HEK293 (cell line): Measurements from ENCODE around the gene CENPB.

Experiments
- CTCF ChIA-PET: fragments of 350-600 bp; formaldehyde crosslinking; extraction: SDS; loops from one replicate; lab custom pipeline; 2021; ENCODE audit warnings: antibody characterized with exemption; lab: Yijun Ruan, JAX
- POLR2A ChIA-PET: fragments of 300-600 bp; formaldehyde crosslinking; extraction: SDS; loops from one replicate; lab custom pipeline; 2020; ENCODE audit warnings: antibody characterized with exemption, inconsistent platforms; lab: Yijun Ruan, JAX
- H3K27ac ChIP-seq: fragments of 200-500 bp; sonication (Bioruptor generic); 2 replicates; pipeline ENCODE4 v1.5.1; 2014; ENCODE audit warnings: low read depth, low read length, control low read depth, inconsistent platforms; ENCODE audit errors: extremely low read depth
- H3K36me3 ChIP-seq, 2 experiments: fragments of 200-500 bp in 1 of 2; sonication (Bioruptor generic) in 1 of 2; 1 replicate in 1 of 2; 2 replicates in 1 of 2; pipeline ENCODE4 v1.5.1; 2014 to 2017; ENCODE audit warnings: inconsistent platforms in 2 of 2, low read length in 2 of 2; ENCODE audit not compliant: control insufficient read depth in 2 of 2, insufficient read depth in 1 of 2
- H3K4me1 ChIP-seq: fragments of 200-500 bp; sonication (Bioruptor generic); 2 replicates; pipeline ENCODE4 v1.5.1; 2014; ENCODE audit warnings: mild to moderate bottlenecking, low read length, inconsistent platforms; ENCODE audit not compliant: control insufficient read depth, insufficient read depth
- H3K4me3 ChIP-seq: 2 replicates; pipeline ENCODE4 v1.5.1; 2011; ENCODE audit warnings: low read depth, mild to moderate bottlenecking, control low read depth, low read length, moderate library complexity
- H3K9me3 ChIP-seq: fragments of 200-500 bp; sonication (Bioruptor generic); 2 replicates; pipeline ENCODE4 v1.5.1; 2014; ENCODE audit warnings: low read depth, low read length, inconsistent platforms; ENCODE audit not compliant: control insufficient read depth, insufficient read depth
- BCL11A ChIP-seq: fragments of 450-650 bp; formaldehyde crosslinking; IDR thresholded peaks from 2 replicates; pipeline ENCODE4 v1.5.1; 2016; ENCODE audit warnings: low read depth, missing biosample characterization, missing genetic modification characterization
- CTCF ChIP-seq: fragments of 450-650 bp; formaldehyde crosslinking; IDR thresholded peaks from 2 replicates; pipeline ENCODE4 v1.5.1; 2016; ENCODE audit warnings: missing biosample characterization, missing genetic modification characterization
- EGR2 ChIP-seq: fragments of 450-650 bp; formaldehyde crosslinking; IDR thresholded peaks from 2 replicates; pipeline ENCODE4 v1.5.1; 2016; ENCODE audit warnings: low read depth, missing biosample characterization, missing genetic modification characterization
- FEZF1 ChIP-seq: fragments of 450-650 bp; formaldehyde crosslinking; IDR thresholded peaks from 2 replicates; pipeline ENCODE4 v1.5.1; 2016; ENCODE audit warnings: missing biosample characterization, missing genetic modification characterization
- HOXA7 ChIP-seq: sonication (generic); formaldehyde crosslinking; IDR thresholded peaks from 2 replicates; pipeline ENCODE4 v1.8.1; 2022; ENCODE audit warnings: missing genetic modification reagents, borderline replicate concordance
- KLF8 ChIP-seq: fragments of 450-650 bp; formaldehyde crosslinking; IDR thresholded peaks from 2 replicates; pipeline ENCODE4 v1.5.1; 2016; ENCODE audit warnings: missing biosample characterization, missing genetic modification characterization
- SETDB1 ChIP-seq: IDR thresholded peaks from one replicate; pipeline ENCODE4 v1.6.1; 2017; ENCODE audit warnings: mild to moderate bottlenecking, low read length, moderate library complexity, mixed read lengths; ENCODE audit not compliant: insufficient read length
- SP7 ChIP-seq: fragments of 450-650 bp; formaldehyde crosslinking; IDR thresholded peaks from 2 replicates; pipeline ENCODE4 v1.5.1; 2016; ENCODE audit warnings: missing biosample characterization, missing genetic modification characterization
- YY2 ChIP-seq: fragments of 450-650 bp; formaldehyde crosslinking; IDR thresholded peaks from 2 replicates; pipeline ENCODE4 v1.5.1; 2016; ENCODE audit warnings: missing biosample characterization, missing genetic modification characterization
- ZBTB1 ChIP-seq: fragments of 450-650 bp; formaldehyde crosslinking; IDR thresholded peaks from 2 replicates; pipeline ENCODE4 v1.5.1; 2016; ENCODE audit warnings: missing biosample characterization, missing genetic modification characterization
- ZBTB8A ChIP-seq: fragments of 450-650 bp; formaldehyde crosslinking; IDR thresholded peaks from 2 replicates; pipeline ENCODE4 v1.5.1; 2016; ENCODE audit warnings: missing biosample characterization, missing genetic modification characterization
- ZEB2 ChIP-seq: fragments of 450-650 bp; formaldehyde crosslinking; IDR thresholded peaks from 2 replicates; pipeline ENCODE4 v1.5.1; 2016; ENCODE audit warnings: missing biosample characterization, missing genetic modification characterization
- ZFHX2 ChIP-seq: fragments of 450-650 bp; formaldehyde crosslinking; conservative IDR thresholded peaks from 2 replicates; pipeline ENCODE4 v1.5.1; 2016; ENCODE audit warnings: missing biosample characterization, missing genetic modification characterization
- ZNF10 ChIP-seq: fragments of 450-650 bp; formaldehyde crosslinking; IDR thresholded peaks from 2 replicates; pipeline ENCODE4 v1.5.1; 2017; ENCODE audit warnings: missing biosample characterization, missing genetic modification characterization
- ZNF146 ChIP-seq: fragments of 450-650 bp; formaldehyde crosslinking; IDR thresholded peaks from 2 replicates; pipeline ENCODE4 v1.5.1; 2016; ENCODE audit warnings: missing biosample characterization, missing genetic modification characterization
- ZNF16 ChIP-seq: fragments of 450-650 bp; formaldehyde crosslinking; IDR thresholded peaks from 2 replicates; pipeline ENCODE4 v1.5.1; 2016; ENCODE audit warnings: low read depth, missing biosample characterization, missing genetic modification characterization
- ZNF335 ChIP-seq: fragments of 450-650 bp; formaldehyde crosslinking; conservative IDR thresholded peaks from 2 replicates; pipeline ENCODE4 v1.5.1; 2016; ENCODE audit warnings: missing biosample characterization, missing genetic modification characterization
- ZNF366 ChIP-seq: fragments of 450-650 bp; formaldehyde crosslinking; conservative IDR thresholded peaks from 2 replicates; pipeline ENCODE4 v1.5.1; 2016; ENCODE audit warnings: missing biosample characterization, missing genetic modification characterization
- ZNF398 ChIP-seq: fragments of 450-650 bp; formaldehyde crosslinking; IDR thresholded peaks from 2 replicates; pipeline ENCODE4 v1.5.1; 2017; ENCODE audit warnings: missing biosample characterization, missing genetic modification characterization
- ZNF639 ChIP-seq: fragments of 450-650 bp; formaldehyde crosslinking; IDR thresholded peaks from 2 replicates; pipeline ENCODE4 v1.5.1; 2016; ENCODE audit warnings: missing biosample characterization, missing genetic modification characterization
- TF ChIP-seq, protein P1 (sequence below): fragments of 450-650 bp; IDR thresholded peaks from 2 replicates; pipeline ENCODE4 v1.5.1; 2018; ENCODE audit warnings: missing biosample characterization, missing genetic modification characterization

The CENPB gene

GRCh38 chr20:3785240-3786125 is 1.1 kb downstream of the CENPB start:
- peak overlapping the region; percentile 49 for H3K4me3 ChIP-seq
- H3K27ac ChIP-seq = peak overlapping the region; percentile 76; the same call in 1 of the 2 replicates
- CTCF ChIA-PET = interaction anchor here (0.9 to 10.3 kb wide), 6 partner anchors 11 to 69 kb away, joined by 3 to 142 read pairs (median 5); partner anchors contain the start of gene AP5S1
- H3K4me1 ChIP-seq = peaks cover 17% of the 10 kb centered on the region; the same call in 1 of the 2 replicates
- H3K36me3 ChIP-seq = peaks cover 0 to 21% of the 10 kb centered on the region in 2 experiments; a peak in 2 of 3 replicates
- no peaks in the 10 kb centered on the region for H3K9me3 ChIP-seq
- TF ChIP-seq HOXA7 (CRISPR knock-in tag) (peak; percentile 45; the same call in 1 of the 2 replicates), ZNF639 (no peak), ZNF10 (tag by site-specific recombination) (peak; percentile 15; the same call in 1 of the 2 replicates)
- TF ChIP-seq, all 188 proteins: peak for 2
- POLR2A ChIA-PET = interaction anchor here (1.7 to 3.9 kb wide), 3 partner anchors 10 to 34 kb away, joined by 6 to 30 read pairs (median 19); partner anchors contain the start of genes AP5S1 and CDC25B

- Histone ChIP-seq H3K9me3 (no peaks in the 10 kb centered on the region), H3K4me1 (peaks cover 17% of the 10 kb centered on the region; the same call in 1 of the 2 replicates), H3K36me3 (peaks cover 0 to 21% of the 10 kb centered on the region in 2 experiments; a peak in 2 of 3 replicates), H3K27ac (no peak overlapping the region), H3K4me3 (no peak overlapping the region)
- ChIA-PET POLR2A (interaction anchor here (3.9 kb wide), 1 partner anchor 35 kb away, joined by 30 read pairs; the partner anchor contains the start of gene AP5S1), CTCF (interaction anchor here (1.0 to 10.3 kb wide), 4 partner anchors 11 to 108 kb away, joined by 3 to 142 read pairs (median 4); partner anchors contain the start of gene AP5S1)
- no peak for TF ChIP-seq SETDB1
- no peak for TF ChIP-seq ZBTB1 (tag by site-specific recombination)
- 0 out of 2 replicates have a peak, but pooled peaks have one; percentile 10 for TF ChIP-seq ZNF335
- TF ChIP-seq CTCF (tag by site-specific recombination) = no peak
- TF ChIP-seq ZNF366 (tag by site-specific recombination) = peak; percentile 74
- peak; percentile 79 for TF ChIP-seq ZBTB8A (tag by site-specific recombination)
- TF ChIP-seq KLF8 (tag by site-specific recombination) = peak; percentile 31; the same call in 1 of the 2 replicates
- 0 out of 2 replicates have a peak, but pooled peaks have one; percentile 21 for TF ChIP-seq ZEB2
- no peak for TF ChIP-seq FEZF1
- peak; percentile 94 for TF ChIP-seq ZFHX2 (tag by site-specific recombination)
- no peak for TF ChIP-seq ZNF16 (tag by site-specific recombination)
- TF ChIP-seq BCL11A (tag by site-specific recombination) = peak; percentile 69
- TF ChIP-seq SP7 (tag by site-specific recombination) = 0 out of 2 replicates have a peak, but pooled peaks have one; percentile 13
- peak; percentile 99 for TF ChIP-seq EGR2 (tag by site-specific recombination)
- 0 out of 2 replicates have a peak, but pooled peaks have one; percentile 23 for TF ChIP-seq ZNF146 (tag by site-specific recombination)
- TF ChIP-seq, protein P1, sequence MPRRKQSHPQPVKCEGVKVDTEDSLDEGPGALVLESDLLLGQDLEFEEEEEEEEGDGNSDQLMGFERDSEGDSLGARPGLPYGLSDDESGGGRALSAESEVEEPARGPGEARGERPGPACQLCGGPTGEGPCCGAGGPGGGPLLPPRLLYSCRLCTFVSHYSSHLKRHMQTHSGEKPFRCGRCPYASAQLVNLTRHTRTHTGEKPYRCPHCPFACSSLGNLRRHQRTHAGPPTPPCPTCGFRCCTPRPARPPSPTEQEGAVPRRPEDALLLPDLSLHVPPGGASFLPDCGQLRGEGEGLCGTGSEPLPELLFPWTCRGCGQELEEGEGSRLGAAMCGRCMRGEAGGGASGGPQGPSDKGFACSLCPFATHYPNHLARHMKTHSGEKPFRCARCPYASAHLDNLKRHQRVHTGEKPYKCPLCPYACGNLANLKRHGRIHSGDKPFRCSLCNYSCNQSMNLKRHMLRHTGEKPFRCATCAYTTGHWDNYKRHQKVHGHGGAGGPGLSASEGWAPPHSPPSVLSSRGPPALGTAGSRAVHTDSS (tag by site-specific recombination) = peak; percentile 100
- TF ChIP-seq ZNF398 (tag by site-specific recombination) = peak; percentile 88
- TF ChIP-seq YY2 (tag by site-specific recombination) = peak; percentile 14; the same call in 1 of the 2 replicates
Measured at GRCh38 chr20:3784863-3785239, 1.7 kb downstream of the CENPB start.
